Iris pigment epithelial cell (primary cell): Measurements from ENCODE around the gene OR2L13.
"Not testable (repeated sequence)": the region's sequence is repeated elsewhere in the genome, so short reads cannot be mapped to it uniquely, and the experiment has no call there.

ENCODE experiments used
- DNase-seq: peaks from one replicate; pipeline ENCODE4 v3.0.0-alpha.2; 2011; ENCODE audit warnings: low read depth

The OR2L13 gene

GRCh38 chr1:248094884-248095283, at the start of gene OR2L13:
TSS of gene OR2L13 (plus strand) at chr1:248095184. CDS start at chr1:248099376, 4,192 bp downstream.
- DNase-seq: no peak

- DNase-seq: no peak
Measured at GRCh38 chr1:248045209-248045608, 49.8 kb upstream of the OR2L13 start.

- DNase-seq: no peak
Measured at GRCh38 chr1:248046536-248046935, 48.4 kb upstream of the OR2L13 start, which contains the start of gene OR2L3. TSS of gene OR2L3 (plus strand) at chr1:248046836. CDS start at chr1:248060682, 13,846 bp downstream.

- DNase-seq: no peak
Measured at GRCh38 chr1:248047008-248047407, 48.0 kb upstream of the OR2L13 start.

- no peak for DNase-seq
Measured at GRCh38 chr1:248054671-248055070, 40.3 kb upstream of the OR2L13 start.

GRCh38 chr1:248055261-248055660, 39.7 kb upstream of the OR2L13 start:
- no peak for DNase-seq

- no peak for DNase-seq
Measured at GRCh38 chr1:248065071-248065470, 29.9 kb upstream of the OR2L13 start.

GRCh38 chr1:248065604-248066003, 29.4 kb upstream of the OR2L13 start:
- no peak for DNase-seq

GRCh38 chr1:248083864-248084263, 11.1 kb upstream of the OR2L13 start:
- DNase-seq: not testable (repeated sequence)

GRCh38 chr1:248098529-248098928, 3.5 kb downstream of the OR2L13 start:
- no peak for DNase-seq

GRCh38 chr1:248102847-248103246, 7.9 kb downstream of the OR2L13 start:
- DNase-seq: no peak

- no peak for DNase-seq
Measured at GRCh38 chr1:248111157-248111556, 16.2 kb downstream of the OR2L13 start.

- DNase-seq: no peak
Measured at GRCh38 chr1:248114890-248115289, 19.9 kb downstream of the OR2L13 start.

GRCh38 chr1:248127653-248128052, 32.7 kb downstream of the OR2L13 start:
- no peak for DNase-seq

GRCh38 chr1:248136811-248137210, 41.8 kb downstream of the OR2L13 start:
- no peak for DNase-seq

- no peak for DNase-seq
Measured at GRCh38 chr1:248140846-248141245, 45.9 kb downstream of the OR2L13 start.

GRCh38 chr1:248143311-248143710, 48.3 kb downstream of the OR2L13 start:
- DNase-seq: no peak

GRCh38 chr1:248144513-248145198, 49.7 kb downstream of the OR2L13 start, which contains the start of gene OR2M5:
TSS of gene OR2M5 (plus strand) at chr1:248145148. CDS start at chr1:248145148, 0 bp downstream.
- DNase-seq: no peak
